NCI-H187 (cell line): ENCODE measurements around the gene CACNA2D1.
"Not testable (repeated sequence)": the region's sequence is repeated elsewhere in the genome, so short reads cannot be mapped to it uniquely, and the experiment has no call there.

Experiments
- DNase-seq, 2 experiments: peaks; one replicate each; lab custom pipeline; 2025; lab: John Stamatoyannopoulos, UW

Gene CACNA2D1

DNA sequence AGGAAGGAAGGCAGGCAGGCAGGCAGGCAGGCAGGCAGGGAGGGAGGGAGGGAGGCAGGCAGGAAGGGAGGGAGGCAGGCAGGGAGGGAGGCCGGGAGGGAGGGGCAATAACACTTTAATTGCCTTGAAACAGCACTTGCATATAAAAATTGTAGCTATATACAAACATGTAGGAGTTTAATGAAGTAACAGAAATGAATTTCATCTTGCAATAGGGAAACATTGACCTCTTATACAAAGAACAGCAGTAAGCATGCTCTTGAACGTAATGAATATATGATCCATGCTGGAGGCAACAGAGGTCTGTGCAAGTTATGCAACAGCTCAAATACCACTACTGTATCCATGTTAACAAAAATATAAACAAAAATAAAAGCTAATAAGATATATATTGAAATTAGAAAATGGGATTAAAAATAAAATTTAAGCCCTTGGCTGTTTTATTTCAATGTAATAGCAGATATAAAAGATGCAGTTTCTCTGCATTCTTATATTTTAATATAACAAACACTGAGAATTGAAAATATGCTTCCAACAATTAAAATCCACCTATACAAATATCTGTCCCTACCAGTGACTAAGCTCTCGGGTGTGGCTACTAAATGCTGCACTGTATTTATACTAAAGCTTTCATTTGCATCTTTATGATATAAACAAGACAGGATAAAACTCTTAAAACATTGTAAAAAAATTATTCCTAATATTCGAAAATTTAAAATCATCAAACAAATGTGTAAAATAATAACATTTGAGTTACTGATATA is 50.3 kb downstream of the CACNA2D1 start:
- no peak for DNase-seq

DNA sequence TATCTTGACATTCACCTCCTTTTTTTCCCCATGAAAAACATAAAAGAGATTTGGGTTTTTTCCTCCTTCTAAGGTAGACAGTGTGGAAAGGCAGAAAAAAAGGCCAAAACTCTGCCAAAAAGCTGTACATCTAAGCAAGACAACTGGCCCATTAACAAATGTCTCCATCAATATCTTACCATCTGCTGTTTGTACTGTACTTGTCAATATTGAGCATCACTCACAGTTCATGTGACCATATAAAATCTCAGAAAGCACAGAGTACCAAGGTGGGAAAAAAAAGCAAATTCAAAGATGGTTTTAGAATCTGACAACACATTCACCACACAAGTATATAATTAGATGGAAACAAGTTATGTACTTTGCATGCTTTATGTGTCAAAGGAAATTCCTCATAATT is 52.6 kb downstream of the CACNA2D1 start:
- DNase-seq, result no peak

DNA sequence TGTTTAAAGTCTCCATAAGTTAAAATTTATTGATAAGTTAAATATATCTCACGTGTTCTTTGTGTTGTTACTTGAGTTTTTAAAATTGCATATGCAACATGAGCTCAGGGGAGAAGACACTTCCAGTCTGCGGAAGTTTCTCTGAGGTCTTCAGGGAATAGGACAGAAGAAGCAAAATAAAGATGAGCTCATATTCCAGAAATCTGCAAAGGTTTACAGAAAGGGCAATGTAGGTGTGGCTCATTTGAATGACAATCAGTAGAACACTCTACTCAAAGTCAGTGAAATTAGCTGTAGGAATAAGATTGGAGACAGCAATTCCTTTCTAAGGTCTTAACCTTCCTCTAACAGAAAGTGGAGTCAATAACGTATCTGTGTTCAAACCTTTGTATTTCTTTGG is 53.7 kb downstream of the CACNA2D1 start:
- DNase-seq, result no peak

DNA sequence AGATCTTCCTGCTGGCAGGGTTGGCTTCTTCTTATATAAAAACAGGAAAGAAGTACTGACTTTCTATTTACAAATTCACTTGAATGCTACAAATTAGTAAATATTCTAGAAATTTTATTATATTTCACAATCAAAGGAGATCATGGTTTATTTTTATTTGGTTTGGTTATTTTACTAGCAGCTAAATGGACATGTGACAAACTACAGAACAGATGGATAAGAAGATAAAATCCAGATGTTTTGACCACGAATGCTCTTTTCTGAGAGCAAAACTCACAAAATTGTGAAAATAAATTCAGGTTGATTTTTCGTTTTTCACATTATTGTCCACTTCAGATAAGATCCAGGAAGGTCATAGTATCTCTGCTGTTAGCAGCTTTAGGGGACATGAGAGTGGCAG is 55.4 kb downstream of the CACNA2D1 start:
- DNase-seq, result no peak

- DNase-seq, result not testable (repeated sequence)
Measured at GRCh38 chr7:82386571-82386970, 57.0 kb downstream of the CACNA2D1 start.

GRCh38 chr7:82384779-82385178 is 58.8 kb downstream of the CACNA2D1 start:
- no peak for DNase-seq

DNA sequence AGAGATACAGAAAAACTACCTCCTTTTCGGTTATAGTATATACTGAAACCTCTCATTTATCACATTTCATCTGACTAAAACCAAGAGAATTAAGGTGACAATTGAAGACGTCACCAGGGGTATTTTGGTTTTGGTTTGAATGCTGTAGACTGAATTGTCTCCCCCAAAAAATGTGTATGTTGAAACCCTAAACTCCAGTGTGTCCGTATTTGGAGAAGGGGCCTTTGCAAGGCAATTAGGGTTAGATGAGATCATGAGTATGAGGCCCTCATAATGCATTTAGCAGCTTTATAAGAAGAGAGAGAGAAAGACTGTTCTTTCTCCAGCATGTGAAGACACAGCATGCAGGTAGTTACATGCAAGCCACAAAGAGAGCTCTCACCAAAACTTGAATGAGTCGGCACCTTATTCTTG is 59.5 kb downstream of the CACNA2D1 start:
- no peak for DNase-seq

GRCh38 chr7:82382276-82382675 is 61.3 kb downstream of the CACNA2D1 start:
- DNase-seq, result no peak

- DNase-seq, result no peak
Measured at GRCh38 chr7:82376739-82377138, 66.8 kb downstream of the CACNA2D1 start.

- no peak for DNase-seq
Measured at GRCh38 chr7:82375713-82376112, 67.9 kb downstream of the CACNA2D1 start.

DNA sequence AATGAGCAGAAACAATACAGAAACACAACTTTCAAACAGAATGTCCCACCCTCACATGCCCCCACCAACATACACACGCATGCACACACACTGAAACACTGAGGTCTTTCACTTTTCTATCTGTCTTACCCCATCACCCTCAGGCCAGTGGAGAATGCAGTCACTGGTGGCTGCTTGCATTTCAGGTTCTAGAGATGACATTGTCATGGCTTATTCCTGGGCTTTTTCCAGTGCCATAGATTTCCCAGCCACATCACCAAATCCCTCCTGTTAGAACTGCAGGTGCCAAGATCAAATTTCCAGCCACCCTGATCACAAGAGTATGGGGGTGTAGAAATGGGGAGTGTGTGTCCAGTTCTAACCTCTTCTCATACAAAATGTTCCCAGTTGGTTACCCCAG is 68.4 kb downstream of the CACNA2D1 start:
- DNase-seq, result no peak

GRCh38 chr7:82373926-82374635 is 69.5 kb downstream of the CACNA2D1 start:
- DNase-seq, result no peak

GRCh38 chr7:82364671-82365070 is 78.9 kb downstream of the CACNA2D1 start:
- DNase-seq, result no peak

GRCh38 chr7:82364048-82364447 is 79.5 kb downstream of the CACNA2D1 start:
- DNase-seq, result no peak

- no peak for DNase-seq
Measured at GRCh38 chr7:82362129-82362706, 81.4 kb downstream of the CACNA2D1 start.

DNA sequence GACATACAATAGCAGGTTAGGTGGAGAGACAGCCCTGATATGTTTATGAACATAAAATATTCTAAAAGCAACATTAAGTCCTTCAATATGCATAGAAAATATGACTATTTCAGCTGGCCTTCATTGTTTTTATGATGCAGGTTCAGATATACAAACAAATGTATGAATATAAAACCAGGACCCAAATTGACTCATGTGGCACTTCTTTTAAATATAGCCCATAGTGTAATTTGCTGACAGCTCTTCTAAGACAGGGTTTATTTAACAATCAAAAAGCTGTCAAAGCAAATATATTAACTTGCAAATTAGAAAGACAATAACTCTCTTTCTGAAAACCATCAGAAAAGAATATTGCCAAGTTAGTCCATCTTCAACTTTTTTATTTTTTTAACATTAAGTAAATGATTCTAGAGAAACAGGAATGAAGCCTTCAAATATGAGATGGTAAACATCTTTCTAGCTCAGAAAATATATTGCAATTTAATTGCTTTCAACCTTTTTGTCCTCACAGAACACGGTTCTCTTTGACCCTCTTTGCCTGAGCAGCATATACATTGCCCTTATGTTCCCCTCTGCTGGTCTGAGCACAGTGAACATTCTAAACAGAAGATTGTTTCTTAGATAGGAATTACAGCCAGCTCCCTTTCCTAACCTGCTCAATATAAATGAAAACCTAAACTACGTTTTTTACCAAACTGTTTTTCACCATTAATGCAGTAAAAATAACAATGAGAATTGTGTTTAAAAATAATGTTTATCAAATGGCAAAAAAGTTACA is 82.8 kb downstream of the CACNA2D1 start:
- DNase-seq, result no peak

DNA sequence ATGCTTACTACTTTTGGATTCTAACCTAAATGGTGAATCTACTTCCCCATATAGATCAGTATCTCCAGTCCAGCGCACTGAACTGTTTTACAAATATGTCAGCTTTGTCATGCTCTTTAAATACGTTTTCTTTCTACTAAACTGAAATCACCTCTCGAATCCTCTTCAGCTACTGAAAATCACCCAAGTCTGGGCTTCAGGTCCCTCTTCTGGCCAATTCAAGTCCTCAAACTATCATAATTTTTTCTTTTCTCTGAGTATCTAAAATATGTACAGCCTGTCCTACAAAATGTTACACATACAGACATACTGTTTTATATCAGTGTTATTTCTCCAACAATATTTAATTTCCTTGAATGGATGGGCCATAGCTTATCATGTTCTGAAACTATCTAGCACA is 84.2 kb downstream of the CACNA2D1 start:
- no peak for DNase-seq

GRCh38 chr7:82358923-82359322 is 84.7 kb downstream of the CACNA2D1 start:
- no peak for DNase-seq

DNA sequence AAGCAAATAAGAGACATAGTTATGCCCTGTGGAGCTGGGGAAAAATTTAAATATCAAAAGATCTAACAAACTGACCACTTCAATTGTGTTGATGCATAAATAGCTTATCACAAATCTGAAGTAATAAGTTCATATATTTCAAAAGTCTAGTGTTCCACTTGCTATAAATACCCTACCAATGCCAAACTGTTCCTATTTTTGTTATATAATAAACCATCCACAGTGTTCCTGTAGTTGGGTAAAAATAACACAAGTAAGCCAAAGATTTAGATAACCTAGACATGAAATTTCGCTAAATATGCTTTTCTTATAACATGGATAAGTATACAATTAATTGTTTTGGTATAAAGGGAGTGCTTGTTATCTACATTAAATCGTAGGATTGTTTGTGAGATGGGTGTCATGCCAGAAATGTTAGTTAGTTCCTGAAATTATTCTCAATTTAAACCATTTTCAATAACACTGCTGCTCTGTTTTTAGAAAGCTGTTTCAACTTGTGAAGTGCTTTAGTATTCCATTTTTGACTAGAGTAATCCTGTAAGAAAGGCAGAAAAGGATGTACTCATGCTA is 85.5 kb downstream of the CACNA2D1 start:
- no peak for DNase-seq

DNA sequence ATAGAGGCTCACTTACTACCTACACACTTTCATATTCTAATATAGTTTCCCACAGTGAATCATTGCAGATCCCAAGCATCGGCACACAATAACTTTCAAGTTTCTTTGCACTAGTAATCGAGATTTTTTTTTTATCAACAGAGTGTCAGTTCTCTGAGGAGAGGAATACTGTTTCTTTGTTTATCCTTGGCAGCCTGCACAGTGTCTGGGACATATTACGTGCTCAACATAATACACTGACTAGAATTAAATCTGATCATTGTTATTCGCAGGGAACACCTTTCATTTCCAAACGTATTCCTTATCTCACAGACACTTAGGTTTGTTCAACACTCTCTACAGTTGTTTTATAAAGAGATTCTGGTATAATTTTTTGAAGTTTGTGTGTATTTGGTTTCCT is 95.3 kb downstream of the CACNA2D1 start:
- no peak for DNase-seq

- no peak for DNase-seq
Measured at GRCh38 chr7:82347808-82348207, 95.8 kb downstream of the CACNA2D1 start.

DNA sequence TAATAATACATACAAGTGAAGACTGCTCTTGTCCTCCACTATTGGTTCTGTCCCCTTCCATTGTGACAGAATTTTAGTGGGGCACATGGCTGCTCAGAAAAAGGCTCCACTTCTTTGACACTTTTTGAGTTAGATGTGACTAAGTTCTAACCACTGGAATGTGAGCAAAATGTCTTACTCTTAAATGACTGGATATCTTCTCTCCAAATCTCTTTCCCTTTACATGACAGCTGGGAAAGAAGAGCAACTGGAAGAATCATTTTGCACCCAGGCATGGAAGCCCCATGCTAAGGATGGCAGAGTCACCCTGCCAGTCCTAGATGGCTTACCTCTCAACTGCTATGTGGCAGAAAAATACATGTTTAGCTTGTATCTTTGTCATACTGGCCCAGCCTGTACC is 97.7 kb downstream of the CACNA2D1 start:
- DNase-seq, result no peak
